Gastroesophageal sphincter (tissue), 4 donors: ENCODE results near the gene TERC. TPM values are rescaled to one million over a fixed set of nuclear protein-coding genes. Genes with fewer than 3 reads are reported as not detected.

Source experiments
- ATAC-seq: fragments of 150-250 bp; one replicate; pipeline ENCODE4 v1.9.1; 2016; ENCODE audit warnings: mild to moderate bottlenecking, moderate library complexity
- H3K27ac ChIP-seq, 4 donors: fragments of 200-600 bp; sonication (generic) in 3 of 4; 1 replicate in 3 of 4; 2 replicates in 1 of 4; pipeline ENCODE4 v1.5.1; 2016 to 2019
- H3K27me3 ChIP-seq: fragments of 200-600 bp; sonication (generic); one replicate; pipeline ENCODE4 v1.5.1; 2019
- H3K36me3 ChIP-seq, 2 donors: fragments of 200-600 bp; sonication (generic); one replicate each; pipeline ENCODE4 v1.5.1; 2019; ENCODE audit warnings: control low read depth in 1 of 2
- H3K4me1 ChIP-seq, 3 donors: fragments of 200-600 bp; sonication (generic); 1 replicate in 2 of 3; 2 replicates in 1 of 3; pipeline ENCODE4 v1.5.1; 2016 to 2019; ENCODE audit warnings: control low read depth in 2 of 3
- H3K4me3 ChIP-seq, 2 donors: fragments of 200-600 bp; sonication (generic); one replicate each; pipeline ENCODE4 v1.5.1; 2019; ENCODE audit warnings: mild to moderate bottlenecking in 1 of 2, moderate library complexity in 1 of 2
- H3K9me3 ChIP-seq, 3 donors: fragments of 200-600 bp; sonication (generic); one replicate each; pipeline ENCODE4 v1.5.1; 2017 to 2019; ENCODE audit warnings: control low read depth in 2 of 3
- EP300 ChIP-seq: sonication (generic); formaldehyde crosslinking; IDR thresholded peaks from one replicate; pipeline ENCODE4 v1.6.1; 2017; ENCODE audit warnings: antibody characterized with exemption, mild to moderate bottlenecking
- POLR2A ChIP-seq, 2 donors: fragments of 450-650 bp; IDR thresholded peaks; one replicate each; pipeline ENCODE4 v1.6.1; 2017; ENCODE audit warnings: antibody characterized with exemption in 2 of 2, mild to moderate bottlenecking in 2 of 2, moderate library complexity in 1 of 2
- POLR2AphosphoS5 ChIP-seq: sonication (generic); formaldehyde crosslinking; IDR thresholded peaks from one replicate; pipeline ENCODE4 v1.6.1; 2017; ENCODE audit warnings: antibody characterized with exemption
- WGBS, 2 donors: methylation state at CpG; one replicate each; pipeline ENCODE4 v1.1.5; 2018; ENCODE audit warnings: low coverage in 1 of 2; 5-methylcytosine and 5-hydroxymethylcytosine counted together
- total RNA-seq, 4 donors: library from RNA; depleted of rRNA; stranded (reverse); fragments of >200 nt; gene quantifications; one replicate each; pipeline ENCODE4 v1.1.0, GENCODE V29; 2016
- TF ChIP-seq, protein P1 (sequence below), 4 experiments: fragments of 200-600 bp in 2 of 4; fragments of 450-650 bp in 2 of 4; sonication (generic) in 1 of 4; IDR thresholded peaks; one replicate each; pipeline ENCODE4 v1.5.1; 2017 to 2019; ENCODE audit warnings: antibody characterized with exemption in 4 of 4, mild to moderate bottlenecking in 2 of 4, moderate library complexity in 2 of 4

TERC gene
- total RNA-seq, 4 donors from 2014 or later, result 25.5 to 97.1 (median 38.6) TPM

DNA sequence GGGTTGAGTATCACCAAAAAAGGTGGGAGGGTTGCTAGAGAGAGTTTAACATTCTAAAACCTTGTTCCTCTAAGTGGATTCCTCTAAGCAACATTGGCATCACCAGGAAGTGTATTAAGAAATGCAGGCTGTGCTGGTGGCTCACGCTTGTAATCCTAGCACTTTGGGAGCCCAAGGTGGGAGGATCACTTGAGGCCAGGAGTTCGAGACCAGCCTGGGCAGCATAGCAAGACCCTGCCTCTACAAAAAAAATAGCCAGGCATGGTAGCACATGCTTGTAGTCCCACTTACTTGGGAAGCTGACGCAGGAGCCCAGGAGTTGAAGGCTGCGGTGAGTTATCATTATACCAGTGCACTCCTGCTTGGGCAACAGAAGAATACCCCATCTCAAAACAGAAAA lies 13.0 kb upstream of the TERC start:
- 80% methylated on average over 3 of the region's 4 CpGs; no CpG with 5 or more reads in 1 of the 2 donors for WGBS, 2 donors
- no peaks in the 10 kb centered on the region for H3K27me3 ChIP-seq
- TF ChIP-seq POLR2A (IDR thresholded peaks at IDR 0.05) (no peak), POLR2AphosphoS5 (no peak), EP300 (no peak)
- TF ChIP-seq, protein P1, sequence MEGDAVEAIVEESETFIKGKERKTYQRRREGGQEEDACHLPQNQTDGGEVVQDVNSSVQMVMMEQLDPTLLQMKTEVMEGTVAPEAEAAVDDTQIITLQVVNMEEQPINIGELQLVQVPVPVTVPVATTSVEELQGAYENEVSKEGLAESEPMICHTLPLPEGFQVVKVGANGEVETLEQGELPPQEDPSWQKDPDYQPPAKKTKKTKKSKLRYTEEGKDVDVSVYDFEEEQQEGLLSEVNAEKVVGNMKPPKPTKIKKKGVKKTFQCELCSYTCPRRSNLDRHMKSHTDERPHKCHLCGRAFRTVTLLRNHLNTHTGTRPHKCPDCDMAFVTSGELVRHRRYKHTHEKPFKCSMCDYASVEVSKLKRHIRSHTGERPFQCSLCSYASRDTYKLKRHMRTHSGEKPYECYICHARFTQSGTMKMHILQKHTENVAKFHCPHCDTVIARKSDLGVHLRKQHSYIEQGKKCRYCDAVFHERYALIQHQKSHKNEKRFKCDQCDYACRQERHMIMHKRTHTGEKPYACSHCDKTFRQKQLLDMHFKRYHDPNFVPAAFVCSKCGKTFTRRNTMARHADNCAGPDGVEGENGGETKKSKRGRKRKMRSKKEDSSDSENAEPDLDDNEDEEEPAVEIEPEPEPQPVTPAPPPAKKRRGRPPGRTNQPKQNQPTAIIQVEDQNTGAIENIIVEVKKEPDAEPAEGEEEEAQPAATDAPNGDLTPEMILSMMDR (IDR thresholded peaks at IDR 0.05), result no peak
- H3K27ac ChIP-seq, result no peak overlapping the region
- H3K4me1 ChIP-seq, result peaks cover 6 to 47% (median 22%) of the 10 kb centered on the region in 3 donors
- ATAC-seq, result no peak
- no peak overlapping the region for H3K4me3 ChIP-seq
- peaks cover 8 to 78% of the 10 kb centered on the region in 2 donors for H3K36me3 ChIP-seq
- no peaks in the 10 kb centered on the region for H3K9me3 ChIP-seq

- TF ChIP-seq POLR2AphosphoS5, result no peak
- TF ChIP-seq EP300, result no peak
- TF ChIP-seq, protein P1 (IDR thresholded peaks at IDR 0.05), result no peak
- TF ChIP-seq POLR2A (IDR thresholded peaks at IDR 0.05), result no peak
Measured at GRCh38 chr3:169774186-169774585, 9.3 kb upstream of the TERC start.

DNA sequence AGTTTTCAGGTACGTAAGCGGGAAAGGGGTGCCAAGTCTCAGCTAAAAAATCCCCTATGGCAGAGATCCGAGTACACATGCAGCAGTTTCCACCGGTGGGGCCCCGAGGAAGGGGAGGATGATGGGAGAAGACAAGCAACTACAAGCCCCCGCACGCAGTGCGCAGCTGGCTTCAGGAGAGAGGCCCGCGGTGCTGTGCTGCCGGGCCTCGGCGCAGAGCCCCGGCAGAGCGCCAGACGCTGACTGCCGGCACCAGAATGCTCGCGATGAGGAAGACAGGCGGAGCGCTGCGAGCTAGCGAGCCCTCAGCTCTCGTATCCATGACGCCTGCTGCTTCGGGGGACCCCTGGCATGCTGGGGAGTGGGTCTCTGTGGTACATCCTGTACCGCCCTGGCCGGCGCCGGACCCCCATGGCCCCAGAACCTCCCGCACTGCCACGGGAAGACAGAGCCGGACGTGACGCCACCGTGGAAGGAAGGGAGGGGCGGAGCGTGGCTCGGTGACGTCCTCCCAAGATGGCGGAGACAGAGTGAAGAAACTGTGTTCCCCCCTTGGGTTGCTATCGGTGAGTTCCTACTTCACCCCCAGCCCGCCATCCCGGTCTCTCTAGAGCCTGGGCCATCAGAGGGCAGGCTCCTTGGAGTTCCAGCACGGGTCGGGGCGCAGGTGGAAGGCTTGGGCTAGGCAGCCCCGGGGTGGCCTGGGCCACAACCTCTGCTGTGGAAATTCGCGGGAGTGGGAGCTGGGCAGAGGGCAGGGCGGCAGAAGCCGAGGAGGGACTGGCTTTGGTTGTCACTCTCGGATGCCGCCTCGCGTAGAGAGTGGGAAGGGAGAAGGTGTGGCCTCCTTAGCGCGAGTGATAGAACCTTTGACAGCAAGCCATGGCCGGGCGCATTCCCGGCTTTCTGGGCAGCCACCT lies 8.3 kb upstream of the TERC start, which contains the start of gene MYNN:
Gene MYNN, plus strand, starts transcription at position 500 of the 920 bp plus-strand sequence. CDS start 900 bp downstream, outside the sequence.
- Histone ChIP-seq H3K4me3 (peak within 1 kb of the TSS; percentile 69 to 99), H3K27me3 (no peaks in the 10 kb centered on the region), H3K4me1 (peaks cover 6 to 47% (median 22%) of the 10 kb centered on the region in 3 donors), H3K9me3 (no peaks in the 10 kb centered on the region), H3K27ac (peak within 1 kb of the TSS; percentile 96 to 100 (median 98)), H3K36me3 (peaks cover 0 to 32% of the 10 kb centered on the region in 2 donors)
- TF ChIP-seq EP300, result no peak
- TF ChIP-seq POLR2A (IDR thresholded peaks at IDR 0.05), result peak; percentile 97 to 99
- TF ChIP-seq, protein P1 (IDR thresholded peaks at IDR 0.05), result peak in 1 of 4 experiments; percentile 10
- TF ChIP-seq POLR2AphosphoS5, result peak; percentile 100
- WGBS, 2 donors, result 0% methylated on average over 12 of the region's 61 CpGs; no CpG with 5 or more reads in 1 of the 2 donors
- peak; percentile 93 for ATAC-seq

More at GRCh38 chr3:169774186-169774585, 9.3 kb upstream of the TERC start:
- no peak for ATAC-seq
- Histone ChIP-seq H3K27me3 (no peaks in the 10 kb centered on the region), H3K9me3 (no peaks in the 10 kb centered on the region), H3K4me3 (peak overlapping the region; percentile 69 to 99), H3K27ac (peak overlapping the region; percentile 96 to 100 (median 98)), H3K36me3 (peaks cover 3 to 42% of the 10 kb centered on the region in 2 donors), H3K4me1 (peaks cover 6 to 47% (median 22%) of the 10 kb centered on the region in 3 donors)
- WGBS, 2 donors, result 45 to 47% methylated on average over 5 of the region's 5 CpGs

DNA sequence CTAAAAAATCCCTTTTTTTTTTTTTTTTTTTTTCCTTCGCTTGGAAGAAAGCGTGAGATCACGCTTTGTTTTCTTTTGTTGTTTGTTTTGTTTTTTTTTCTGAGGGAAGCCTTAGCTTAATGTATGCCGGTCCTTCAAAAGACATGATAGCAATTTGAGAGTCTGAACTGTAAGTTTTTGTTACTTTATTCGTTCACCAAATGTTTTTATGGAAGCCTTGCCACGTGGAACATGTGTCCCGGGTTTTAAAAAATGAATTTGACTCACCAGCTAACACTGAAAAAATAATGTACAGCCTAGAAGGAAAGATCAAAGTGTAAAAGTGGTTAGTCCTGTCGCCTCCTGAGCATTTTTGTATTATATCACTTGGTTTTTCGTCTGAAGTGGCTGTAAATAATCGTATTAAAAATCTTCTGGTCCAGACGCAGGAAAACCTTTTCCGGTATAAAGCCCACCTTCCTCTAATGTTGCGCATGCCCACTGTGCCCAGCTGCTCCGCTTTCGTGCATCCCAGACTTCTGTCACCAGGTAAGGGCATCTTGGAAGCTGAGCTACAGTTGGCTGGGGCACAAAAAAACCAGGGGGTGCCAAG lies 7.5 kb upstream of the TERC start:
- no peaks in the 10 kb centered on the region for H3K9me3 ChIP-seq
- 0% methylated on average over 8 to 15 of the region's 15 CpGs for WGBS, 2 donors
- H3K36me3 ChIP-seq, result peaks cover 0 to 24% of the 10 kb centered on the region in 2 donors
- H3K4me3 ChIP-seq, result peak overlapping the region; percentile 69 to 99
- TF ChIP-seq POLR2A (IDR thresholded peaks at IDR 0.05), result no peak
- no peak for TF ChIP-seq EP300
- no peak for TF ChIP-seq POLR2AphosphoS5
- TF ChIP-seq, protein P1 (IDR thresholded peaks at IDR 0.05), result no peak
- peak; percentile 62 for ATAC-seq
- peaks cover 6 to 39% (median 22%) of the 10 kb centered on the region in 3 donors for H3K4me1 ChIP-seq
- no peaks in the 10 kb centered on the region for H3K27me3 ChIP-seq
- H3K27ac ChIP-seq, result peak overlapping the region; percentile 96 to 100 (median 98)
